Fibroblast of skin of scalp (primary cell): ENCODE measurements around the gene TRIM44.
"Not testable (repeated sequence)": the region's sequence is repeated elsewhere in the genome, so short reads cannot be mapped to it uniquely, and the experiment has no call there.

Experiments used
- DNase-seq: peaks from one replicate; pipeline ENCODE4 v3.0.0-alpha.2; 2013

Gene TRIM44

DNA sequence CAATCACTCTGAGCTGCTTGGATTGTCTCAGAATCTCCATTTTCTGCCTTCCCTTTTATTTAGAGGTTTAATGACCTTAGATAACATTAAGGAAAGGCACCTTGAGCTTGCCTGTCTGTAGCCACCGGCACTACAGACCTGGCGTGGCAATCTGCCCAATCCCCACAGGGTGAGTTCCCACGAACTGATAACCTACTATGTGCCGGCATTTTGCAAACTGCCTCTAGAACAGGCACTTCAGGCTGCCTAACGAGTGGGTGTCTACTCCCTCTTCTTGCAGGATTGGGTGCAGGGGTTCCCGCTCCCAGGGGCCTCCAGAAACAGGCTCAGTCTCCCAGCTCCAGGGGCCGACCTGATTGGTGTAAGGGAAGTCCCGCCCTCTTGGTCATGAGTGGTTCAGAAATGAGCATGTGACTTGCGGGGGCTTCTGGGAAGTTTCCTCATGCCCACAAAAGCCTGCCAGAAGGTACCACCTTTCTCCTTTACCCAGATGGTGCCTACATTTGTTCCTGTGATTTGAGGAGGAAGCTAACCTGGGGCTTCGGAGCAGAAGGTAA is 161.2 kb downstream of the TRIM44 start:
- DNase-seq, result no peak

DNA sequence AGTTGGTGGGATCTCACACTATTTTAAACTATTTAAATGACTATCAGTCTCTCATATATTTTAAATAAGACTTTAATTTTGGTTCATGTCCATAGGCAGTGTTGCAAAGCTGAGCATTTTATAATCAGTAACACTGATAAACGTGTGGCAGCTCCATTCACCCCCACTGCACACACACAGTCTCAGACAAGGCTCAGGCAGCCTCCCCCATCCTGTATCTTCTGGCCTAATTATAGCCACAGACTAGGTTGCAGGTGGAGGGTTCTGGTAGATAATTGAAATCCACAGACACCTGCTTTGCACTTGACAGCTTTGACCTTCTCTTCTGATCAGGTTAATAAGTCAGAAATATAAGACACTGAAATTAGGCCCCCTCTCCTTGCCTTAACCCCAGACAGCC is 162.8 kb downstream of the TRIM44 start:
- DNase-seq, result no peak

GRCh38 chr11:35826006-35826405 is 163.4 kb downstream of the TRIM44 start:
- no peak for DNase-seq

GRCh38 chr11:35826949-35827348 is 164.4 kb downstream of the TRIM44 start:
- no peak for DNase-seq

DNA sequence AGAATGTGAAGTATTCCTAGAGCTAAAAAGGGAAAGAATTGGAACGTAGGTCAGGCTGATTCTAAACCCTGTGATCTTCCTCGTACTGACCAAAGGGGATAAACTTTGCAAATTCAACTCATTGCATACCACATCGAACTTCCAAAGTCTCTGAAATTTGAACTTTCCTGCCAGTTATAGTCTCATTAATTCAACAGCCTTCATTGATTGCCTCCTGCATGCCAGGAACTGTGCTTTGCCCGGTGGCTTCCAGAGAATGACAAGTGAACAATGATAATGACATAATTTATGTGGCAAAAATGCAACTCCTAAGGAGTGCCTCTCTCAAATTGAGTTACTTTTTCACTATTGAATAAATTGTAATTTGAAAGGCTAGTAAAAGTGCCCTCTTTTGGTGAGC is 173.6 kb downstream of the TRIM44 start:
- DNase-seq, result no peak

GRCh38 chr11:35838071-35838470 is 175.5 kb downstream of the TRIM44 start:
- DNase-seq, result peak; percentile 38

GRCh38 chr11:35838697-35839367 is 176.3 kb downstream of the TRIM44 start:
- not testable (repeated sequence) for DNase-seq

GRCh38 chr11:35839368-35840161 is 177.0 kb downstream of the TRIM44 start:
- DNase-seq, result no peak

- DNase-seq, result no peak
These were observed 179.2 kb downstream of the TRIM44 start for GRCh38 chr11:35841733-35842132.

DNA sequence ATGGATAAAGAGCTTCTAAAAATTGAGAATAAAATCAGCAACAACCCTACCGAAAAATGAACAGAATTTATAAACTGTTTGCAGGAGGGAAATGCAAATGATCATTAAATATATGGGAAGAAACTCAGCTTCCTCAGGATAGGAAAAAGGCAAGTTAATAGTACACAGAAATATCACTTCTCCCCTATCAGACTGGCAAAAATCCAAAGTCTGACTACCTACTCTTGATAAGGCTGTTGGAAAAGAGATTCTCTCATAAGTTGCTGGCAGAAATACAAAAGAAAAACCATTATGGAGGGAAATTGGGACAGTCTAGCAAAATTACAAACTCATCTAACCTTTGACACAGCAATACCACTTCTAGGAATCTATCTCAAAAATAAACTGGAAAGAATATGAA is 180.4 kb downstream of the TRIM44 start:
- no peak for DNase-seq

- no peak for DNase-seq
These were observed 182.0 kb downstream of the TRIM44 start for GRCh38 chr11:35844579-35844978.

- no peak for DNase-seq
These were observed 183.3 kb downstream of the TRIM44 start for GRCh38 chr11:35845860-35846259.

GRCh38 chr11:35846874-35847273 is 184.3 kb downstream of the TRIM44 start:
- DNase-seq, result no peak

GRCh38 chr11:35847473-35847872 is 184.9 kb downstream of the TRIM44 start:
- DNase-seq, result no peak

DNA sequence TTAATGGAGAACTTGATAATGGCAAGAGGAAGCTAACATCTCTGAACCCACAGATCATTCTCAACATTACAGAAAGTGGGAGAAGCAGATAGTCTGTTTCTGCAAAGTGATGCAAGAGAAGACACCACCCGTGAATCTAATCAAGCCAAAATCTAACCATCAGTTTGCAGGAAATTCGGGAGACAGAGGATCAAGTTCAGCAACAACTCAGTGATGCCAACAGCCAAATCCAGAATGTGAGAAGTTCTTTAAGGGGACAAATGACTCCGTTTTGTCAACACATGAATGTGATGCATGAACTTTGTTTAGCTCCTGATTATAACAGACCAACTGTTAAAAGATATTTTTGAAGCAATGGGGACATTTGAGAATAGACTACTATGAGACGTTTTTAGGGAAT is 186.0 kb downstream of the TRIM44 start:
- no peak for DNase-seq

- DNase-seq, result no peak
These were observed 187.6 kb downstream of the TRIM44 start for GRCh38 chr11:35850191-35850590.

- no peak for DNase-seq
These were observed 188.8 kb downstream of the TRIM44 start for GRCh38 chr11:35851342-35851741.

GRCh38 chr11:35852056-35852455 is 189.5 kb downstream of the TRIM44 start:
- no peak for DNase-seq

GRCh38 chr11:35853971-35854370 is 191.4 kb downstream of the TRIM44 start:
- no peak for DNase-seq

- no peak for DNase-seq
These were observed 193.1 kb downstream of the TRIM44 start for GRCh38 chr11:35855671-35856070.

DNA sequence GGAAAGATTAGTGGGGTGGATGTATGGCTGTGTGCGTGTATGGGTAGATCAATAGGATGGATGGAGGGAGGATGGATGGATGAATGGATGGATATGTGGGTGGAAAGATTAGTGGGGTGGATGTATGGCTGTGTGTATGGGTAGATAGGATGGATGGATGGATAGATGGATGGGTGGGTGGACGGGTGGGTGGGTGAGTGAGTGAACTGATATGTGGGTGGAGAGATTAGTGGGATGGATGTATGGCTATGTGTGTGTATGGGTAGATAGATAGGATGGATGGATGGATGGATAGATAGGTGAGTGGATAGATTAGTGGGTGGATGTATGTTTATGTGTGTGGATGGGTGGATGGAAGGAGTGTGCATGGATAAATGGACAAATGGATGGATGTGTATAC is 193.7 kb downstream of the TRIM44 start:
- DNase-seq, result no peak

DNA sequence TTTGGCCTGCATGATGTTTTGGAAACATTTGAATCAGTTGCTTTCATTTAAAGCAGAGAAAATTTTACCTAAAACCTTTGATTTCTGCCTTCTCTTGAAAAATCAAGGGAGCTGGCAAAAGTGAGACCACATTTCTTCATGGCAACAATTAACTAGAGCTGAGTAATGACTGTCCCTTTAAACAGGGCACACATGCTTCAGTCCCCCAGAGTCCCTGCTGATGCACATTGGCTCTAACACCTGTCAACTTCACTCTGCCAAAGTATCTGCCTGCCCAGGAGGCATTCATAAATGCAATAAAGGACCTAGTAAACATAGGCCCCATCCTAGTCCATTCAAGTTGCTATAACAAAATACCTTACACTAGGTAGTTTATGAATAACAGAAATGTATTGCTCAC is 194.2 kb downstream of the TRIM44 start:
- no peak for DNase-seq

GRCh38 chr11:35857922-35858321 is 195.3 kb downstream of the TRIM44 start:
- DNase-seq, result no peak

DNA sequence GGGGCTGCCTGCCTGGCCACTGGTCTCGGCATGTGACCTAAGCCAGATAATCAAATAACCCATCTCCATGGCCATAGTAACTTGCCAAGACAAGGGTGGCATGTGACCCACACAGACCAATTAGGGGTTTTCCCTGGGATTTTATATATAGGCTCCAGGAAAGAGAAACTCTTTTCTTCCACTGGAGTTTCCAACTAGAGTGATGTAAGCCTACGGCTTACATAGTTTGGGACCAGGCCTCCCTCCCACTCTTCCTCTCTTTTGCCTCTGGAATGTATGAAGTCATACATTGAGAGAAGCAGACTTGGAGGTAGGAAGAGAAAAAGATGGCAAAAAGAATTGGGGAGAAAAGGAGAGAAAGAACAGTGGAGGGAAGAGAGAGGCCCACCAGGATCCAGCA is 196.7 kb downstream of the TRIM44 start:
- DNase-seq, result peak; percentile 15
